Stromal cell of bone marrow (primary cell): ENCODE data around the gene LILRB3.
"Not testable (repeated sequence)": the region's sequence is repeated elsewhere in the genome, so short reads cannot be mapped to it uniquely, and the experiment has no call there.

Experiments used
- DNase-seq: peaks from one replicate; pipeline ENCODE4 v3.0.0-alpha.2; 2012; ENCODE audit warnings: low read depth

LILRB3 gene

GRCh38 chr19:54209811-54210494 lies 12.9 kb downstream of the LILRB3 start:
- DNase-seq, result peak; percentile 98

GRCh38 chr19:54209058-54209810 lies 13.6 kb downstream of the LILRB3 start:
- DNase-seq, result no peak

DNA sequence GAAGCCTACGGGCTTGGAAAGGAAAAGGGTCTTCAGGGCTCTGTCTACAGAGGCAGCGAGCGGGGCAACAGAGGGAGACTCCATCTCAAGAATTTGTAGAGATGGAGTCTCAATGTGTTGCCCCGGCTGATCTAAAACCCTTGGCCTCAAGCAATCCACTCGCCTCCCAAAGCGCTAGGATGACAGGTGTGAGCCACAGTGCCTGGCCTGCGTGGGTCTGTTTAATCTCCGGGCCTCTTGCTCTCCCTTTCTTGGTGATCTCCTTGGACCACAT lies 14.1 kb downstream of the LILRB3 start:
- no peak for DNase-seq

DNA sequence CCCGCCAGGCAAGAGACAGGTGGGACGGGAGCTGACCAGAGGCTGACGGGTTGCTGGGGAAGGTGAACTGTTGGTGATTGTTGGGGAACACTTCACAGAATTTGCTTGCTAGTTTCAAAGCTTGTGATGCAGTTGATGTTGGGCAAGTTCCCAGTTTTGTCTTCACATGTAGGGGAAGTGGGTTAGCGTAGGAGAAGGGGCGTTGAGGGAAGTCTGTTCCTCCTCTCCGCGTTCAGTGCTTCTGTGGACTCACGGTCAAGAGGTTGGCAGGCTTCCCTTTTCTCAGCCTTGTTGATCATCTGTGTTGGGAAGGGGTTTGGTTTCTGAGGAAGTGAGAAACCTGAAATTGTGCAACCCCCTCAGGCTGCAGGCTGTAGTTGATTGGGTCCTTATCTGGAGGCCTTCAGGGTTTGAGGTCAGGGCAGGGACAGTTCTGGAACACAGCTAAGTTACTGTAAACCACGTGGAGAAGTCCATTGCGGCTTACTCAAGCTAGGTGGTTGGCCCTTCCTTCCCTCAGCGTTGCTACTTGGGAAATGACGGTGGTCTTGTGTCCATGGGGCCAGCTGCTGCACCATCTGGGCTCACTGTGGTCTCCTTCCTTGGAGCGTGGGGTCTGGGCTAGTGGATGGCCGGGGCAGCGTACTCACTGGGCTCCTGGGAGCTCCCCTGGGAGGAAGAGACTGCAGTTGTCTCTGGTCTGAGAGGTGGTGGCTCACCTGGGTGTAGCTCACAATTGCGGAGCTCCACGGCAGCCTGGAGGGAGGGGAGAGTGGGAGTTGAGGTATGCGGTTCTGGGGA lies 14.6 kb downstream of the LILRB3 start:
- peak; percentile 79 for DNase-seq

GRCh38 chr19:54207676-54207982 lies 15.2 kb downstream of the LILRB3 start:
- DNase-seq, result no peak

DNA sequence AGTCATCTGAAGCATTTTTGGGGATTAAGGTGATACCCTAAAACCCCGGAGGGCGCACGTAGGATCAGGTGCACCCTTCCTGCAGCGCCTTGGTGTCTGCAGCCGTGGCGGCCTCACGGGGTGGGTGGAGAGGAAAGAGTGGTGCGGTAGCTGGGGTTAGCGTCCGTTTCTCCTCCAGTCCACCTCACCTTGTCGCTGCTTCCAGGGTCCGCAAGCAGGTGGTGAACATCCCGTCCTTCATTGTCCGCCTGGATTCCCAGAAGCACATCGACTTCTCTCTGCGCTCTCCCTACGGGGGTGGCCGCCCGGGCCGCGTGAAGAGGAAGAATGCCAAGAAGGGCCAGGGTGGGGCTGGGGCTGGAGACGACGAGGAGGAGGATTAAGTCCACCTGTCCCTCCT lies 15.6 kb downstream of the LILRB3 start:
- not testable (repeated sequence) for DNase-seq

DNA sequence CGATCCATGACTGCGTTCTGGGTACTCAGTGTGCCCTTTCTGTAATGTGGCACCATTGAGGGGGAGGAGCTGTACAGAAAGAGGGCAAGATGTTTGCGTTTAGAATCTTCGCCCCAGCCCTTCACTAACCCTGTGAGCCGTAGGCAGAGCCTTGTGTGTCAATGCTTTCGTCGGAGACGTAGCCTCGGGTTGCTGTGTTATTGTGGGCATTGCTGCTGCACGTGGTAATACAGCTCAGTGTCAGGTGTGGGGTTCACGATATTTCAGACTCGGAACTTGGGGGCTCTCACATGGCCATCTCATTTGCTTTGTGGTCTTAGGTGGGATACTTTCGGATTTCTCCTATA lies 16.0 kb downstream of the LILRB3 start:
- DNase-seq, result no peak

DNA sequence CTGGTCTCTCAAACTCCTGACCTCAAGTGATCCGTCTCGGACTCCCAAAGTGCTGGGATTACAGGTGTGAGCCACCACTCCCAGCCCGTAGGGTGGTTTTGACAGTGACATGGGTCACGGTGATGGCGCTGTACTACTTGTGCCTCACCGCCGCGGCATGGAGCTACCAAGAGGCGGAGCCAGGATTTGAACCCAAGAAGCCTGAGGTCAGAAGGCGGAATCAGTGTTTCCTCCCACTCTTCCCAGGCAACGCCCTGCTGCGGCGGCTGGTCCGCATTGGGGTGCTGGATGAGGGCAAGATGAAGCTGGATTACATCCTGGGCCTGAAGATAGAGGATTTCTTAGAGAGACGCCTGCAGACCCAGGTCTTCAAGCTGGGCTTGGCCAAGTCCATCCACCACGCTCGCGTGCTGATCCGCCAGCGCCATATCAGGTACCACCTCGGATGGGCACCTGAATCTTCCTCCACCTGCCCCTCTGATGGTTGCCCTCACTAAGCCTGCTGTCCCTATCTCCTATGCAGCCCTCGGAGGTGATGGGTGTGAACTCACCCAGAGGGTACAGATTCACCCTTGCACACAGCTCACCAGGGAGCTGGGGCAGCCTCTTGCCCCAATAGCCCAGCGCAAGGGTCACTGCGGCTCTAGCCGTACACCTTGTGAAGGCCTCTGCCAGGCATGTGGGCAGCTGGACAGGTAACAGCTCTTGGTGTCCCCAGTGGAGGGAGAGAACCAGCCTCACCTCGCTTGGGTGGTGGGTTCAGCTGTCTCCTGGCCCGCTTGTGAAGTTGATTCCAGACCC lies 16.6 kb downstream of the LILRB3 start:
- DNase-seq, result no peak

DNA sequence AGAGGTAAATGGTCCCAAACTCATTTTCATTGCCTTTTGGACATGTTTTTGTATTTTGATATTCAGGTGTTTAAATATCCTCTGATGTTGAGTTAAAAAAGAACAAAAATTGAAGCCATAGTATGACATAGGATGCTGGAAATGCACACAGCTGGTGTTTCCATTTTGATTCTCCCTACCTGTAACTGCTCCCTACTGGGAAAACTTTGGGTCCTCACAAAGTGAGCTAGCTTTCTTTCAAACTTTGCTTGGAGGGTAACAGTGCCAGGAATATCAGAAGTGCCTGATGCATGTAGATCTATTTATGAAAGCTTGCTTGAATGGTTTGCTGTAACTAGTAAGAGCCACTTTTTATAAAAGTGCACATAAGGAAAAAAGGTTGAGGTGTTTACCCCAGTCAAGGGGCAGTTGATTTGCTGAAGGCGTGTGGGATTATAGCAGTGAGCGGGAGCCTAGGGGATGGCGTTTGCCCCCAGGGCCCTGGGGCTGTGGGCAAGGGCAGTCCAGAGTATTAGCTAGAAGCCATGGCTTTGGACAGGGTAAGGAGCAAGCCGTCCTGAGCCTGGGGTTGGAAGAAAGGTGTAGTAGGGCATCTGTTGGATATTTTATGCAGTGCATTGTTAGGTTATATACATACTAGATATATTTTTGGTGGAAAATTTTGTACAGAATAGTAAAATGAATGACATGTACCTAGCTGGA lies 17.9 kb downstream of the LILRB3 start:
- no peak for DNase-seq

DNA sequence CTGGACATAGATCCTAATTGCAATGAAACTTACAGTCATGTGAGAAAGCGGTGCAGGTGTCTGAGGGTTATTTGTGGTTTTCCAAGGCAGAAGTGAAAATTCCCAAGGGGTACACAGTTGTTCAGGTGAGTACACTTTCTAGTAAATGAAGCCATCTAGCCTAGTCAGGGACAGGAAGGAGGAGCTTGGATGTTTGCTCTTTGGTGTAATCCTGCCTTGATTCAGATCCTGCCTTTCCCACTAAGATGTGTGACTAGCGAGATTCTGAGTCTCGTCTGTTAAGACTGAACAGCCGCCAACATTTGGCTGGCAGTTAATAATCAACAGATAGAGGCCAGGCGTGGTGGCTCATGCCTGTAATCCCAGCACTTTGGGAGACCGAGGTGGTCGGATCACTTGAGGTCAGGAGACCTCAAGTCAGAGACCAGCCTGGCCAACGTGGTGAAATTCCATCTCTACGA lies 19.6 kb downstream of the LILRB3 start:
- DNase-seq, result no peak

DNA sequence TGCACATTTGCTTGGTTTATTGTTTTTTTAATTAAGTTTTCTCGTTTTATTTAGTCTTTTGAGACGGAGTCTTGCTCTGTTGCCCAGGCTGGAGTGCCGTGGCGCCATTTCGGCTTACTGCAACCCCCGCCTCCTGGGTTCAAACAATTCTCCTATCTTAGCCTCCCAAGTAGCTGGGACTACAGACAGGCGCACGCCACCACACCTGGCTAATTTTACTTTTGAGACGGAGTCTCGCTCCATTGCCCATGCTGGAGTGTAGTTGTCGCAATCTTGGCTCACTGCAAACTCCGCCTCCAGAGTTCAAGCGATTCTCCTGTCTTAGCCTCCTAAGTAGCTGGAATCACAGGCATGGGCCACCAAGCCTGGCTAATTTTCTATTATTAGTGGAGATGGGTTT lies 20.8 kb downstream of the LILRB3 start:
- no peak for DNase-seq

- no peak for DNase-seq
These were observed 21.6 kb downstream of the LILRB3 start for GRCh38 chr19:54201172-54201701.

DNA sequence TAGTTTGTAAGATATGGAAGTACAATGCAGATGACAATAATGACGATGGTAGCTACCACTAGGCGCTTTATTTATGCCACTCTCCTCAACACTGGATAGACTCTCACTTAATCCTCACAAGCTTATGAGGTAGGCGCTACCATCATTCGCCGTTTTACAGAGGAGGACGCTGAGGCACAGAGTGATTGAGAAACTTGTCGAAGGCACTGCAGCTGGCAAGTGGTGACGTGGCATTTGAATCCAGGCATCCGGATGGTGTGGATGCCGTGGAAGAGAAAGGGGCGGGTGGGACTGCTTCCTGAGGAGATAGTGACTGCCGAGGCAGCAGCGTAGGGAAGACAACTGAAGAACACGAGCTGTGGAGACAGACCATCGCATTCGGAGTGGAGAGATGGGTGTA lies 23.4 kb downstream of the LILRB3 start:
- no peak for DNase-seq

DNA sequence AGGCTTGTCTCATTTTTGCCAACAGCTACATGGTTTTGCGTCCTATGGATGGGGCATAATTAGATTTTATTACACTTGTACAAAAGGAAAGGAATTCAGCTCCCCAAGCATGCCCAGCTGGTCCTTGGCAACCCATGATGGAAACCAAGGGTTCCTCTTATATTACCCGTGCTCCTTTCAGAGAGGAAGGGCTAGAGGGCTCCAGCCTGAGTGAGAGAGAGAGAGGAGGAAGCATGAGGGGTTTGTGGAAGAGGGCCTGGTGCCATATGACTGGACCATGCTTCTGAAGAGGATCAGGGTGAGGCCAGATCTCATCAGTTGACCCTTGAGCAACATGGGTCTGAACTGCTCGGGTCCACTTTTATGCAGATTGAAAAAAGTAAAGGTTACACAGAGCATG lies 25.7 kb downstream of the LILRB3 start:
- no peak for DNase-seq

GRCh38 chr19:54196536-54196935 lies 26.3 kb downstream of the LILRB3 start:
- DNase-seq, result no peak

- DNase-seq, result not testable (repeated sequence)
These were observed 28.3 kb downstream of the LILRB3 start for GRCh38 chr19:54194463-54194862.

DNA sequence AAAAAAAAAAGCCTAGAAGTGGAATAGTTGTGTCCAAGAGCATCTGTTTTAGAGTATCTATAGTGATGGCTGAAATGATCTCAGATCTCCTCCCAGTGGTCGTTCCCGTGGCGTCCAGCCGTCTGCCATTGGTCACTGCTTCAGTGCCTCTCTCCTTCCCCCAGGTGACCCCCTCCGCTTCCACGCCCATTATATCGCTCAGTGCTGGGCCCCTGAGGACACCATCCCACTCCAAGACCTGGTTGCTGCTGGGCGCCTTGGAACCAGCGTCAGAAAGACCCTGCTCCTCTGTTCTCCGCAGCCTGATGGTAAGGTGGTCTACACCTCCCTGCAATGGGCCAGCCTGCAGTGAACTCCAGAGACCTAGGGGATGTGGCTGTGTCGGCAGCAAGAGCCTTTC lies 29.8 kb downstream of the LILRB3 start:
- no peak for DNase-seq

- DNase-seq, result no peak
These were observed 30.9 kb downstream of the LILRB3 start for GRCh38 chr19:54191811-54192453.

DNA sequence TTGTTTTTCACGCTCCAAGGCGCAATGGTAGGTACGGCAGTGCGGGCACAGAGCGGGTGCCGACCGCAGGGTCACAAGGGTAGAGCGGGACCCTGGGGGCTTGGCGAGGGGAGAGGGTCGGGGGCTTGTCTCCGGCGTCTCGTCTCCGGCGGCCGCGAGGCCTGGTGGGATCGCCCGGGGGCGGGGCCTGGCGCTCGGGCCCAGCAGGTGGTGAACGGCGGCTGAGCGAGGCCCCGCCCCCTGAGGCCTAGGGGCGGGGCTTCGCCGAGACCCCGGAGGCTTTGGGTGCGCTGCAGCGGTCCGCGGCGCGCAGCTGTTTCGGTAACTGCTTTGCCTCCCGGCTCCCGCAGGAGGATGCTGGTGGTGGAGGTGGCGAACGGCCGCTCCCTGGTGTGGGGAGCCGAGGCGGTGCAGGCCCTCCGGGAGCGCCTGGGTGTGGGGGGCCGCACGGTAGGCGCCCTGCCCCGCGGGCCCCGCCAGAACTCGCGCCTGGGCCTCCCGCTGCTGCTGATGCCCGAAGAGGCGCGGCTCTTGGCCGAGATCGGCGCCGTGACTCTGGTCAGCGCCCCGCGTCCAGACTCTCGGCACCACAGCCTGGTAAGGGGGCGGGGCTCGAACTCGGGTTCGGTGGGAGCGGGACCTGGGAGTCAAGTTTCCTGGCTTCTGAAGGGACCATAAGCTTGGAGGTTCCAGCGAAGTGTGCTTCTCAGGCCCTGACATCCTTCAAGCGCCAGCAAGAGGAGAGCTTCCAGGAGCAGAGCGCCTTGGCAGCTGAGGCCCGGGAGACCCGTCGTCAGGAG lies 31.6 kb downstream of the LILRB3 start, which contains the start of gene TSEN34:
Gene TSEN34, plus strand, starts transcription at position 298 of the 800 bp plus-strand sequence. Its CDS starts 57 bp downstream, at position 355.
- DNase-seq, result no peak

GRCh38 chr19:54190503-54191010 lies 32.2 kb downstream of the LILRB3 start:
- DNase-seq, result peak; percentile 99
